NCI-H1092 (cell line): ENCODE measurements around the gene TGM5.
A peak's percentile ranks its signal among the peaks of the same experiment; 100 is the strongest.

Source experiments
- DNase-seq: peaks from one replicate; lab custom pipeline; 2025; lab: John Stamatoyannopoulos, UW

Gene TGM5

GRCh38 chr15:43196760-43197548, 69.8 kb downstream of the TGM5 start:
- no peak for DNase-seq

- DNase-seq: no peak
These were observed 71.9 kb downstream of the TGM5 start for GRCh38 chr15:43194795-43195194.

GRCh38 chr15:43193710-43194109, 73.0 kb downstream of the TGM5 start:
- no peak for DNase-seq

- no peak for DNase-seq
These were observed 76.5 kb downstream of the TGM5 start for GRCh38 chr15:43190178-43190577.

- no peak for DNase-seq
These were observed 77.4 kb downstream of the TGM5 start for GRCh38 chr15:43189296-43189695.

GRCh38 chr15:43187544-43188155, 79.1 kb downstream of the TGM5 start:
- DNase-seq: peak; percentile 9

- DNase-seq: no peak
These were observed 80.8 kb downstream of the TGM5 start for GRCh38 chr15:43186003-43186353.

GRCh38 chr15:43185157-43186002, 81.3 kb downstream of the TGM5 start, which contains the start of gene CCNDBP1:
CCNDBP1 (plus strand) TSS chr15:43185403; CDS start chr15:43185499, 96 bp downstream.
- DNase-seq: no peak

GRCh38 chr15:43184407-43185124, 82.2 kb downstream of the TGM5 start:
- no peak for DNase-seq

- DNase-seq: no peak
These were observed 83.5 kb downstream of the TGM5 start for GRCh38 chr15:43183270-43183669.
